ENCODE results near the gene SH3PXD2A. TPM values are rescaled to one million over a fixed set of nuclear protein-coding genes. Genes with fewer than 3 reads are reported as not detected.

The SH3PXD2A gene
- total and polyA plus RNA-seq, 10 of the 15 experiments (the other 5 are each of a cell fraction or from before 2014, with no cell fraction given) = 0.63 to 14.0 (median 4.4) TPM

DNA sequence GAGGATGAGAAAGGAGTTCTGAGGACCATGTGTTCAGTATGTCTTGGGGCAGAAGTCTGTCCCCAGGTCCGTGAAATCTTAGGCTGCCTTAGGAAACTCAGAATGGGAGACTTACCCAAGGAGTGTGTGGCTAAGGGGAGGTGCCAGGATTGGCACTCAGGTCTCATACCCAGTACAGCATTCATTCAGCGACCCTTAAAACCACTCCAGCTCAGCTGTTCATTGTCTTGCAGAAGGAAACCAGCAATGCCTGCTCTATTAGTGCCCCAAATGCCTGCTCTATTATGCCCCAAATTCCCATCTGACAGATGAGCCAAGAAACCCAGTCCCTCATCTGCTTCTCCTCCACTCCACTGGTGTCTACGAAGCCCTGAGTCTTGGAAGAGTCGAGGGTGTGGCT lies 214.1 kb downstream of the SH3PXD2A start:
- in situ Hi-C loops (cut with MboI) (no loop called here), intact Hi-C loops (cut with micrococcal nuclease; ENCODE audit: unreplicated experiment) (no loop called here)
- no peak overlapping the region for H3K4me2 ChIP-seq (ENCODE audit: control insufficient read depth, insufficient read depth)
- BruUV-seq (replicated peaks) = no TSS peak
- no peaks in the 10 kb centered on the region for H3K27me3 ChIP-seq (replicated peaks in 1 of 2; ENCODE audit: control insufficient read depth in 2 of 2, insufficient read depth in 2 of 2, low read length in 1 of 2)
- H3K9me3 ChIP-seq (replicated peaks; ENCODE audit: control insufficient read depth, insufficient read depth, low read length) = no peaks in the 10 kb centered on the region
- H3K36me3 ChIP-seq (ENCODE audit: control insufficient read depth in 2 of 2, insufficient read depth in 2 of 2, low read length in 1 of 2) = peaks cover 9 to 16% of the 10 kb centered on the region in 2 experiments
- no peaks in the 10 kb centered on the region; the same call in none of the 2 replicates for H3K79me2 ChIP-seq (ENCODE audit: control insufficient read depth, insufficient read depth, low read length)
- SMC1A ChIA-PET (ENCODE audit: uncharacterized antibody, unreplicated experiment) = no interaction called here
- no peak for ATAC-seq
- RAD21 ChIA-PET (ENCODE audit: unreplicated experiment) = no interaction called here
- TF ChIP-seq NRF1 (conservative IDR thresholded peaks at IDR 0.05; ENCODE audit: low read depth, low read length) (no peak), SMARCA5 (IDR thresholded peaks at IDR 0.05) (no peak), MEF2B (IDR thresholded peaks at IDR 0.05; ENCODE audit: partially characterized antibody, poor library complexity, severe bottlenecking) (no peak), CHD1 (IDR thresholded peaks at IDR 0.05; ENCODE audit: low read depth, low read length) (no peak), NFIC (IDR thresholded peaks at IDR 0.05; ENCODE audit: low read depth, low read length) (no peak), RELA (IDR thresholded peaks at IDR 0.05; ENCODE audit: borderline replicate concordance, partially characterized antibody) (no peak), PAX8 (IDR thresholded peaks at IDR 0.05) (no peak), ETV6 (conservative IDR thresholded peaks at IDR 0.05 in 1 of 2, IDR thresholded peaks at IDR 0.05 in 1 of 2; ENCODE audit: borderline replicate concordance in 1 of 2, low read depth in 1 of 2) (no peak), NR2C2 (IDR thresholded peaks at IDR 0.05; ENCODE audit: borderline replicate concordance, control insufficient read depth, insufficient read length, low read depth) (no peak), REST (IDR thresholded peaks at IDR 0.05; ENCODE audit: low read depth, low read length) (no peak), SPI1 (IDR thresholded peaks at IDR 0.05; ENCODE audit: borderline replicate concordance, insufficient read depth, low read depth, low read length) (no peak)
- TF ChIP-seq, protein P1, sequence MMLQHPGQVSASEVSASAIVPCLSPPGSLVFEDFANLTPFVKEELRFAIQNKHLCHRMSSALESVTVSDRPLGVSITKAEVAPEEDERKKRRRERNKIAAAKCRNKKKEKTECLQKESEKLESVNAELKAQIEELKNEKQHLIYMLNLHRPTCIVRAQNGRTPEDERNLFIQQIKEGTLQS (IDR thresholded peaks at IDR 0.05; ENCODE audit: borderline replicate concordance, extremely low read depth, low read depth, low read length) = no peak
- TF ChIP-seq, protein P2, sequence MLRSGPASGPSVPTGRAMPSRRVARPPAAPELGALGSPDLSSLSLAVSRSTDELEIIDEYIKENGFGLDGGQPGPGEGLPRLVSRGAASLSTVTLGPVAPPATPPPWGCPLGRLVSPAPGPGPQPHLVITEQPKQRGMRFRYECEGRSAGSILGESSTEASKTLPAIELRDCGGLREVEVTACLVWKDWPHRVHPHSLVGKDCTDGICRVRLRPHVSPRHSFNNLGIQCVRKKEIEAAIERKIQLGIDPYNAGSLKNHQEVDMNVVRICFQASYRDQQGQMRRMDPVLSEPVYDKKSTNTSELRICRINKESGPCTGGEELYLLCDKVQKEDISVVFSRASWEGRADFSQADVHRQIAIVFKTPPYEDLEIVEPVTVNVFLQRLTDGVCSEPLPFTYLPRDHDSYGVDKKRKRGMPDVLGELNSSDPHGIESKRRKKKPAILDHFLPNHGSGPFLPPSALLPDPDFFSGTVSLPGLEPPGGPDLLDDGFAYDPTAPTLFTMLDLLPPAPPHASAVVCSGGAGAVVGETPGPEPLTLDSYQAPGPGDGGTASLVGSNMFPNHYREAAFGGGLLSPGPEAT (IDR thresholded peaks at IDR 0.05; ENCODE audit: low read depth) = no peak
- TF ChIP-seq, protein P3, sequence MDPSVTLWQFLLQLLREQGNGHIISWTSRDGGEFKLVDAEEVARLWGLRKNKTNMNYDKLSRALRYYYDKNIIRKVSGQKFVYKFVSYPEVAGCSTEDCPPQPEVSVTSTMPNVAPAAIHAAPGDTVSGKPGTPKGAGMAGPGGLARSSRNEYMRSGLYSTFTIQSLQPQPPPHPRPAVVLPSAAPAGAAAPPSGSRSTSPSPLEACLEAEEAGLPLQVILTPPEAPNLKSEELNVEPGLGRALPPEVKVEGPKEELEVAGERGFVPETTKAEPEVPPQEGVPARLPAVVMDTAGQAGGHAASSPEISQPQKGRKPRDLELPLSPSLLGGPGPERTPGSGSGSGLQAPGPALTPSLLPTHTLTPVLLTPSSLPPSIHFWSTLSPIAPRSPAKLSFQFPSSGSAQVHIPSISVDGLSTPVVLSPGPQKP (IDR thresholded peaks at IDR 0.05; ENCODE audit: low read depth, low read length) = no peak
- TF ChIP-seq, protein P4, sequence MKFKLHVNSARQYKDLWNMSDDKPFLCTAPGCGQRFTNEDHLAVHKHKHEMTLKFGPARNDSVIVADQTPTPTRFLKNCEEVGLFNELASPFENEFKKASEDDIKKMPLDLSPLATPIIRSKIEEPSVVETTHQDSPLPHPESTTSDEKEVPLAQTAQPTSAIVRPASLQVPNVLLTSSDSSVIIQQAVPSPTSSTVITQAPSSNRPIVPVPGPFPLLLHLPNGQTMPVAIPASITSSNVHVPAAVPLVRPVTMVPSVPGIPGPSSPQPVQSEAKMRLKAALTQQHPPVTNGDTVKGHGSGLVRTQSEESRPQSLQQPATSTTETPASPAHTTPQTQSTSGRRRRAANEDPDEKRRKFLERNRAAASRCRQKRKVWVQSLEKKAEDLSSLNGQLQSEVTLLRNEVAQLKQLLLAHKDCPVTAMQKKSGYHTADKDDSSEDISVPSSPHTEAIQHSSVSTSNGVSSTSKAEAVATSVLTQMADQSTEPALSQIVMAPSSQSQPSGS (IDR thresholded peaks at IDR 0.05; ENCODE audit: low read length) = no peak
- no peak overlapping the region for H2AFZ ChIP-seq (ENCODE audit: control insufficient read depth, low read depth, low read length)
- no peak for DNase-seq (ENCODE audit: low read depth, low spot score)
- 48% methylated on average over 4 of the region's 4 CpGs for WGBS (ENCODE audit: insufficient coverage, insufficient replicate concordance, low lambda C conversion rate, missing lambda C conversion rate)
- POLR2A ChIA-PET = interaction anchor here (0.5 kb wide), 1 partner anchor 1391 kb away, joined by 4 read pairs; no protein-coding TSS in a partner anchor
- no peaks in the 10 kb centered on the region for H4K20me1 ChIP-seq (ENCODE audit: control insufficient read depth, insufficient read depth)
- no peak overlapping the region for H3K9ac ChIP-seq (ENCODE audit: control insufficient read depth, insufficient read depth, low read length)
- no peaks in the 10 kb centered on the region for H3K4me1 ChIP-seq (ENCODE audit: control insufficient read depth, insufficient read depth, low read length)
- CTCF ChIA-PET = interaction anchor here (0.9 to 1.4 kb wide), 2 partner anchors 38 to 45 kb away, joined by 3 to 4 read pairs; no protein-coding TSS in a partner anchor
- no peak overlapping the region for H3K27ac ChIP-seq (ENCODE audit: control insufficient read depth, insufficient read depth)
- no peak overlapping the region for H3K4me3 ChIP-seq
- FAIRE-seq = no peak

Measured in GM12878 (cell line).